ENCODE measurements around the gene GOLGA6L2.
"Not testable (repeated sequence)": the region's sequence is repeated elsewhere in the genome, so short reads cannot be mapped to it uniquely, and the experiment has no call there.

Gene GOLGA6L2

DNA sequence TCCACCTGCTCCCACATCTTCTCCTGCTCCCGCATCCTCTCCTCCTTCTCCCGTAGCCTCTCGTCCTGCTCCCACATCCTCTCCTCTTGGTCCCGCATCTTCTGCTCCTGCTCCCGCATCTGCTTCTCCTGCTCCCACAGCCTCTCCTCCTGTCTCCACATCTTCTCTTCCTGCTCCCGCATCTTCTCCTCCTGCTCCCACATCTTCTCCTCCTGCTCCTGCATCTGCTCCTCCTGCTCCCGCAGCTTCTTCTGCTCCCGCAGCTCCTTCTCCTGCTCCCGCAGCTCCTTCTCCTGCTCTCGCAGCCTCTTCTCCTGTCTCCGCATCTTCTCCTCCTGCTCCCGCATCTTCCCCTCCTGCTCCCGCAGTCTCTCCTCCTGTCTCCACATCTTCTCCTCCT lies 5.8 kb downstream of the GOLGA6L2 start:
- TF ChIP-seq, protein P1, sequence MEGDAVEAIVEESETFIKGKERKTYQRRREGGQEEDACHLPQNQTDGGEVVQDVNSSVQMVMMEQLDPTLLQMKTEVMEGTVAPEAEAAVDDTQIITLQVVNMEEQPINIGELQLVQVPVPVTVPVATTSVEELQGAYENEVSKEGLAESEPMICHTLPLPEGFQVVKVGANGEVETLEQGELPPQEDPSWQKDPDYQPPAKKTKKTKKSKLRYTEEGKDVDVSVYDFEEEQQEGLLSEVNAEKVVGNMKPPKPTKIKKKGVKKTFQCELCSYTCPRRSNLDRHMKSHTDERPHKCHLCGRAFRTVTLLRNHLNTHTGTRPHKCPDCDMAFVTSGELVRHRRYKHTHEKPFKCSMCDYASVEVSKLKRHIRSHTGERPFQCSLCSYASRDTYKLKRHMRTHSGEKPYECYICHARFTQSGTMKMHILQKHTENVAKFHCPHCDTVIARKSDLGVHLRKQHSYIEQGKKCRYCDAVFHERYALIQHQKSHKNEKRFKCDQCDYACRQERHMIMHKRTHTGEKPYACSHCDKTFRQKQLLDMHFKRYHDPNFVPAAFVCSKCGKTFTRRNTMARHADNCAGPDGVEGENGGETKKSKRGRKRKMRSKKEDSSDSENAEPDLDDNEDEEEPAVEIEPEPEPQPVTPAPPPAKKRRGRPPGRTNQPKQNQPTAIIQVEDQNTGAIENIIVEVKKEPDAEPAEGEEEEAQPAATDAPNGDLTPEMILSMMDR (IDR thresholded peaks at IDR 0.05; ENCODE audit: insufficient read depth, low read depth, low read length, missing control alignments) = no peak
- DNase-seq (ENCODE audit: low read depth) = no peak
- H3K4me3 ChIP-seq (ENCODE audit: low read length) = no peak overlapping the region

DNA sequence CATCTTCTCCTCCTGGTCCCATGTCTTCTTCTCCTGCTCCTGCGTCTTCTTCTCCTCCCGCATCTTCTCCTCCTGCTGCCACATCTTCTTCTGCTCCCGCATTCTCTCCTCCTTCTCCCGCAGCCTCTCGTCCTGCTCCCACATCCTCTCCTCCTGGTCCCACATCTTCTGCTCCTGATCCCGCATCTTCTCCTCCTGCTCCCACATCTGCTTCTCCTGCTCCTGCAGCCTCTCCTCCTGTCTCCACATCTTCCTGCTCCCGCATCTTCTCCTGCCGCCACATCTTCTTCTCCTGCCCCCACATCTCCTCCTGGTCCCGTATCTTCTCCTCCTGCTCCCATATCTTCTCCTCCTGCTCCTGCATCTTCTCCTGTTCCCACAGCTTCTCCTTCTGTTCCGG lies 6.4 kb downstream of the GOLGA6L2 start:
- H3K4me3 ChIP-seq (ENCODE audit: low read length) = no peak overlapping the region
- DNase-seq (ENCODE audit: low read depth) = no peak
- TF ChIP-seq, protein P1 (IDR thresholded peaks at IDR 0.05; ENCODE audit: insufficient read depth, low read depth, low read length, missing control alignments) = no peak

DNA sequence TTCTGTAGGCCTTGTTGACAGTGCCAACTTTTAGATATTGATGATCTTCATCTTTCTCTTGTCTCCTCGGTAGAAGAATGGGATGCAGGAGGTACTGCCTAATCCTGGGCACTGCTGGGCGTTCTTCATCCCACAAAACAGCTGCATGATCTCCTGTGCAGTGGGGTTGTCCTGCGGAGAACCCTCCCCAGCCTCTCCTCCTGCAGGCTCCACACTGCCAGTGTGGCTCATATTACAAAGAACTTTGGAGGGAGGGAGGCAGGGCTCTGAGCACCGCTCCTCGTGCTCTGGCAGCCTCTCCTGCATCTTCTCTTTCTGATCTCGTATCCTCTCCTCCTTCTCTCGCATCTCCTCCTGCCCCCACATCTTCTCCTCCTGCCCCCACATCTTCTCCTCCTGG lies 7.5 kb downstream of the GOLGA6L2 start:
- TF ChIP-seq, protein P1 (IDR thresholded peaks at IDR 0.05; ENCODE audit: insufficient read depth, low read depth, low read length, missing control alignments) = no peak
- no peak for DNase-seq (ENCODE audit: low read depth)
- H3K4me3 ChIP-seq (ENCODE audit: low read length) = no peak overlapping the region

DNA sequence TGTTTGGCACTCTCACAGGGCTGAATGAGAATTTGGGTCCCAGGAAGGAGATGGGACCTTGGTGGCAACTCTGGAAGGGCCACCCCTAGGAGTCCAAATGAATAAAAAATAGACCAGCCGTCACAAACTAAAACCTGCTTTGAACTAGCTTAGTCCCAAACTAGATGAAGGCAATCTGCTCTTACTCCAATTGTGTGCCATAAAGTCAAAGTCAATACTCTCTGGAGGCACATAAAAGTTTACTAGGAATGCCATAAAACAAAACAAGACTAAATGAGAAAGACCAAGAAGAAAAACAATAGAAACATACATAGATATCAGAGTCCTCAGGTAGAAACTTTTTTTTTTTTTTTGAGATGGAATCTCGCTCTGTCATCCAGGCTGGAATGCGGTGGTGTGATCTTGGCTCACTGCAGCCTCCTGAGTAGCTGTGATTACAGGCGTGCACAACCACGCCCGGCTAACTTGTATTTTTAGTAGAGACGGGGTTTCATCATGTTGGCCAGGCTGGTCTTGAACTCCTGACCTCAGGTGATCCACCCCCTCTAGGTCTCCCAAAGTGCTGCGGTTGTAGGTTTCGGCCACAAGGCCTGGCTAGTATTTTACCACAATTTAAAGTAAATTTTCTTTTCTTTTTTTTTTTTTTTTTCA lies 8.1 kb downstream of the GOLGA6L2 start:
- DNase-seq (ENCODE audit: low read depth) = no peak
- H3K4me3 ChIP-seq (ENCODE audit: low read length) = no peak overlapping the region
- TF ChIP-seq, protein P1 (IDR thresholded peaks at IDR 0.05; ENCODE audit: insufficient read depth, low read depth, low read length, missing control alignments) = no peak

DNA sequence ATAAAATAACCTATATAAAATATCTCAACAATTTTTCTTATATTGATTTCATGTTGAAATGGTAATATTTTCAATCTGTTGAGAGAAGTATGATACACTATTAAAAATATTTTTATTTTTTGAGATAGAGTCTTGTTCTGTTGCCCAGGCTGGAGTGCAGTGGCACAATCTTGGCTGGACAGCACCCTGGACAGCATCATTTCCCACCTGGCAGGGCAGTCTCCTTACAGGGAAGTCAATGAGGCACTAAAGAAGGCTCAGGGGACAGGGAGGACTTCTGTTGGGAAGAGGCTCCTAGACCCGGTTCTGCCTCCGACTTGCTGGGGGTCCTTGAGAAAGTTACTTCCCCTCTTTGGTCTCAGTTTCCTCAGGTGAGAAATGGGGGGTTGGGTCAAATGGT lies 9.4 kb downstream of the GOLGA6L2 start:
- H3K4me3 ChIP-seq (ENCODE audit: low read length) = no peak overlapping the region
- no peak for DNase-seq (ENCODE audit: low read depth)
- TF ChIP-seq, protein P1 (IDR thresholded peaks at IDR 0.05; ENCODE audit: insufficient read depth, low read depth, low read length, missing control alignments) = no peak

DNA sequence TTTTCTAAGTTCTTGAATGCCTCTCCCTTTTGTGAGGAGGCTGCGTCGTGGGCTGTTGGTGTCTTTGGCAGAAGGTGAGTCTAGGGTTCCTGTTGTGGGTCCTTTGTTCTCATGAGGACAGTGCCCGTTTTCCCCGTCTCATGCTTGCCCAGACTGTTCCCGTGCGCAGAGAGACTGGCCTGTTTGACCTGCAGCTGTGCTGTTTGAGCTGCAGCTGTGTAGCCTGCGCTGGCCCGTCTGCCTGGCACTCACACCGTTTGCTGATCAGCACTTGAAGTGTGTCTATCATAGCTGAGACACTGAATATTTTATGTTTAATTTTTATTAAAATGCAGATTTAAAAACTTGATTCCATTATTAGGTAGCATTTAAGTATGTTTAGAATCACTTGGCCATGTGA lies 9.9 kb downstream of the GOLGA6L2 start:
- TF ChIP-seq, protein P1 (IDR thresholded peaks at IDR 0.05; ENCODE audit: insufficient read depth, low read depth, low read length, missing control alignments) = no peak
- no peak for DNase-seq (ENCODE audit: low read depth)
- H3K4me3 ChIP-seq (ENCODE audit: low read length) = no peak overlapping the region

DNA sequence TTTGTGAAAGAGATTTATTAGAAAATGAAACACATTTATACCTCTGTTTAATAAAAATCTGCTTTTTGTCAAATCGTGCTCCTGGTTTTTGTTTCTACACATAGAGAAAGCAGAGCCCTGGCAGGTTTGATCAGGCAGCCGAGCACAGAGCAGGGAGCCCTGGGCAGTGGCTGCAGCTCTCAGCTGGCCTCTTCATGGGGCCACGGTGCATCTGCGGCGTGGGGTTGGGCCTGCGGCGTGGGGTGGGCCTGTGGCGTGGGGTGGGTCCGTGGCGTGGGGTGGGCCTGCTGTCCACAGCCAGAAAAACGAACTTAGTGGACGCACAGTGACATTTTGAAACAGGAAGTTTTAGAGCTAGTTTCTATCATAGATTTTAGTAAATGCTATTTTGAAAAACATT lies 10.6 kb downstream of the GOLGA6L2 start:
- no peak overlapping the region for H3K4me3 ChIP-seq (ENCODE audit: low read length)
- TF ChIP-seq, protein P1 (IDR thresholded peaks at IDR 0.05; ENCODE audit: insufficient read depth, low read depth, low read length, missing control alignments) = no peak
- DNase-seq (ENCODE audit: low read depth) = no peak

DNA sequence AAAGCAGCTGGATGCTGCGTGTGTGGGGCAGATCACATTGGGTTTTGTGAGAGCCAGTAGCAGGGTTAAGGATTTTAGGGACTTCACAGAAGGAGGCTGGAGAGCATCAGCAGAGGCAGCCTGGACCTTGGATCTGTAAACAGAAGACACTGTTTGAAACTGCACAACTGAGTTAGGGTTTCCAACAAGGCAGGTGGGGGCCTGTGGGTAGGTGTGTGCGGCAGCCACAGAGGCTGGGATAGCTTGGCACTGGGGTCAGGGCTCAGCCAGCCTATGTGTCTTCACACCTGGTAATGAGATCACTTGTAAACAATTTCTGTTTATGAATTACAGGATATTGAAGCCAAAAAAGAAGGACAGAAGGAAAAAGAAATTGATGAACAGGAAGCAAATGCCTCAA lies 12.3 kb downstream of the GOLGA6L2 start:
- H3K4me3 ChIP-seq (ENCODE audit: low read length); DNase-seq (ENCODE audit: low read depth): not testable (repeated sequence)

DNA sequence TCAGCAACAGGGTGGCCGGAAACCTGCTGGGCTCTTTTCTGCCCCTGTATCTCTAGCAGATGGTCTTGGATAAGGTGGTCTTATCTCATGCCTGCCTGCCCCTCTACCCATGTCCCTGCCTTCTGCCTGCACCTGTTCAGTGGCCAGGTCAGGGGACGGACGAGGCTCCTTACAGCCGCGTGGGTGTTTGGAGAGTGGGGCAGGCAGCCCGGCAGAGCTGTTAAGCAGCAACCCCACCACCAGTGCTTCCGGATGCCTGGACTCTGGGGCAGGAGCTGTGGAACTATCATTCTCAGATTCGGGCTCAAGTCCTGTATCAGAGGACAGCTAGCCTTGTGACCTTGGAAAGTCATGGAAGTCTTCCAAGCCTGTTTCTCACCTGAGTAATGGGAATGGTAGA lies 21.7 kb downstream of the GOLGA6L2 start:
- not testable (repeated sequence) for H3K4me3 ChIP-seq (ENCODE audit: low read length); DNase-seq (ENCODE audit: low read depth)

All from epithelial cell of esophagus (primary cell).